Stimulated activated CD4-positive, alpha-beta T cell treated with anti-CD3 and anti-CD28 coated beads, Interleukin-15, amount 100 ng/mL, for 1 hour (primary cell): Measurements from ENCODE around the gene GPR78.
"Not testable (repeated sequence)": the region's sequence is repeated elsewhere in the genome, so short reads cannot be mapped to it uniquely, and the experiment has no call there.

ENCODE experiments used
- DNase-seq, 2 donors: peaks; one replicate each; pipeline ENCODE4 v3.0.0-alpha.2; 2020; ENCODE audit warnings: low read depth in 1 of 2, low spot score in 1 of 2

Gene GPR78

GRCh38 chr4:8560265-8561047 is 19.7 kb upstream of the GPR78 start:
- no peak for DNase-seq

- no peak for DNase-seq
These were observed 15.6 kb upstream of the GPR78 start for GRCh38 chr4:8564595-8564994.

GRCh38 chr4:8568068-8568668 is 12.0 kb upstream of the GPR78 start:
- no peak for DNase-seq

- no peak for DNase-seq
These were observed 10.0 kb upstream of the GPR78 start for GRCh38 chr4:8570201-8570600.

GRCh38 chr4:8571702-8572685 is 8.2 kb upstream of the GPR78 start:
- no peak for DNase-seq

GRCh38 chr4:8573266-8573665 is 6.9 kb upstream of the GPR78 start:
- DNase-seq, result no peak

- no peak for DNase-seq
These were observed 5.3 kb upstream of the GPR78 start for GRCh38 chr4:8574796-8575370.

- DNase-seq, result no peak
These were observed 4.7 kb upstream of the GPR78 start for GRCh38 chr4:8575457-8575856.

GRCh38 chr4:8576591-8576990 is 3.6 kb upstream of the GPR78 start:
- DNase-seq, result not testable (repeated sequence)

GRCh38 chr4:8577046-8577445 is 3.1 kb upstream of the GPR78 start:
- no peak for DNase-seq

GRCh38 chr4:8577972-8578371 is 2.2 kb upstream of the GPR78 start:
- no peak for DNase-seq

- DNase-seq, result no peak
These were observed 1.5 kb upstream of the GPR78 start for GRCh38 chr4:8578717-8579116.

GRCh38 chr4:8579526-8580320 is 469 bp upstream of the GPR78 start:
- DNase-seq, result no peak

- no peak for DNase-seq
These were observed 1.1 kb downstream of the GPR78 start for GRCh38 chr4:8581094-8581861.

GRCh38 chr4:8582016-8582415 is 1.8 kb downstream of the GPR78 start:
- no peak for DNase-seq

- DNase-seq, result no peak
These were observed 2.2 kb downstream of the GPR78 start for GRCh38 chr4:8582436-8582835.

- DNase-seq, result no peak
These were observed 2.9 kb downstream of the GPR78 start for GRCh38 chr4:8582941-8583654.

- no peak for DNase-seq
These were observed 3.4 kb downstream of the GPR78 start for GRCh38 chr4:8583655-8584025.

GRCh38 chr4:8585186-8585585 is 5.0 kb downstream of the GPR78 start:
- no peak for DNase-seq
